Endothelial cell of umbilical vein (primary cell): Measurements from ENCODE around the gene TGFBR2. TPM values are rescaled to one million over a fixed set of nuclear protein-coding genes. Genes with fewer than 3 reads are reported as not detected.

Source experiments
- BruUV-seq: library from RNA; stranded (reverse); fragments of 400-500 nt; replicated peaks from 2 replicates; lab custom pipeline; 2021; lab: Mats Ljungman, UMichigan
- CTCF ChIA-PET: fragments of 300-600, 350-600 bp; sonication (Branson Sonifier 250); formaldehyde crosslinking; loops from one replicate; lab custom pipeline; 2021; ENCODE audit warnings: antibody characterized with exemption, inconsistent platforms; lab: Charles Lee
- POLR2A ChIA-PET: fragments of 300-600, 350-600 bp; sonication (Branson Sonifier 250); formaldehyde crosslinking; loops from one replicate; lab custom pipeline; 2021; ENCODE audit warnings: antibody characterized with exemption, inconsistent platforms; lab: Charles Lee
- DNase-seq: peaks from one replicate; pipeline ENCODE4 v3.0.0-alpha.2; 2011; ENCODE audit warnings: low read depth, low spot score
- FAIRE-seq: peaks from 2 replicates; lab custom pipeline; 2011; peaks lifted over from hg19 to GRCh38; lab: Jason Lieb, UNC
- H2AFZ ChIP-seq: 2 replicates; pipeline ENCODE4 v1.6.0; 2012; ENCODE audit warnings: low read depth, low read length, control low read depth, inconsistent platforms
- H3K27ac ChIP-seq: 2 replicates; pipeline ENCODE4 v1.5.1; 2011; ENCODE audit warnings: low read depth, mild to moderate bottlenecking, control low read depth, low read length, moderate library complexity; ENCODE audit not compliant: insufficient read depth
- H3K27me3 ChIP-seq, 2 experiments: 2 replicates each; pipeline versions ENCODE4 v1.6.0 to v1.6.1; 2011; ENCODE audit warnings: low read length in 2 of 2, mixed read lengths in 1 of 2; ENCODE audit not compliant: control insufficient read depth in 2 of 2, insufficient read depth in 2 of 2
- H3K36me3 ChIP-seq, 2 experiments: 2 replicates in 1 of 2; 3 replicates in 1 of 2; pipeline ENCODE4 v1.5.1; 2011; ENCODE audit warnings: low read length in 2 of 2, mild to moderate bottlenecking in 1 of 2, moderate library complexity in 1 of 2; ENCODE audit not compliant: control insufficient read depth in 2 of 2, insufficient read depth in 2 of 2; ENCODE audit errors: extremely low read depth in 1 of 2
- H3K4me1 ChIP-seq: 3 replicates; pipeline ENCODE4 v1.5.1; 2011; ENCODE audit warnings: mild to moderate bottlenecking, low read length; ENCODE audit not compliant: control insufficient read depth, insufficient read depth; ENCODE audit errors: extremely low read depth
- H3K4me2 ChIP-seq: 2 replicates; pipeline ENCODE4 v1.6.1; 2011; ENCODE audit warnings: low read length, control low read depth, mixed read lengths; ENCODE audit not compliant: insufficient read depth
- H3K4me3 ChIP-seq, 3 experiments: fragments of 200-600 bp in 1 of 3; sonication (generic), shearing (Covaris generic) in 1 of 3; replicated peaks in 1 of 3; 2 replicates each; pipeline ENCODE4 v1.5.1; 2011 to 2016; ENCODE audit warnings: control low read depth in 3 of 3, low read length in 3 of 3, mild to moderate bottlenecking in 2 of 3, inconsistent platforms in 1 of 3, low read depth in 1 of 3, moderate library complexity in 1 of 3; ENCODE audit not compliant: insufficient read depth in 1 of 3
- H3K79me2 ChIP-seq: 2 replicates; pipeline ENCODE4 v1.6.0; 2012; ENCODE audit warnings: low read length, inconsistent platforms; ENCODE audit not compliant: control insufficient read depth, insufficient read depth
- H3K9ac ChIP-seq: replicated peaks from 2 replicates; pipeline ENCODE3; 2011; ENCODE audit warnings: low read length, control low read depth; ENCODE audit not compliant: insufficient read depth; ENCODE audit errors: extremely low read depth
- H3K9me1 ChIP-seq: replicated peaks from 3 replicates; pipeline ENCODE4 v1.6.0; 2011; ENCODE audit warnings: mild to moderate bottlenecking, low read length; ENCODE audit not compliant: control insufficient read depth, insufficient read depth; ENCODE audit errors: extremely low read depth
- H3K9me3 ChIP-seq: replicated peaks from 2 replicates; pipeline ENCODE4 v1.5.1; 2012; ENCODE audit warnings: low read length, inconsistent platforms; ENCODE audit not compliant: control insufficient read depth, insufficient read depth
- H4K20me1 ChIP-seq: replicated peaks from 2 replicates; pipeline ENCODE3; 2011; ENCODE audit warnings: mild to moderate bottlenecking, low read length; ENCODE audit not compliant: control insufficient read depth, insufficient read depth; ENCODE audit errors: extremely low read depth
- EZH2 ChIP-seq: IDR thresholded peaks from 2 replicates; pipeline ENCODE4 v1.6.1; 2012; ENCODE audit warnings: borderline replicate concordance, low read depth, mild to moderate bottlenecking, moderate library complexity, low read length, inconsistent platforms; ENCODE audit not compliant: severe bottlenecking
- FOS ChIP-seq: IDR thresholded peaks from 2 replicates; pipeline ENCODE4 v1.6.1; 2011; ENCODE audit warnings: mild to moderate bottlenecking, low read length, moderate library complexity, borderline replicate concordance; ENCODE audit not compliant: insufficient read depth
- GATA2 ChIP-seq: IDR thresholded peaks from 2 replicates; pipeline ENCODE4 v1.7.0; 2011; ENCODE audit warnings: low read depth, mild to moderate bottlenecking, moderate library complexity, mixed read lengths, low read length; ENCODE audit not compliant: insufficient read length, insufficient read depth
- JUN ChIP-seq: IDR thresholded peaks from 2 replicates; pipeline ENCODE4 v1.6.1; 2011; ENCODE audit warnings: borderline replicate concordance, low read depth; ENCODE audit not compliant: insufficient read length, insufficient read depth
- MYC ChIP-seq: IDR thresholded peaks from one replicate; pipeline ENCODE4 v1.6.1; 2011; ENCODE audit warnings: mild to moderate bottlenecking, low read depth, low read length
- POLR2A ChIP-seq: IDR thresholded peaks from 2 replicates; pipeline ENCODE4 v1.6.1; 2012; ENCODE audit warnings: low read depth, mild to moderate bottlenecking, control low read depth, low read length
- POLR2AphosphoS5 ChIP-seq: IDR thresholded peaks from 2 replicates; pipeline ENCODE4 v1.6.1; 2012; ENCODE audit warnings: low read depth, mild to moderate bottlenecking, control low read depth, low read length, moderate library complexity; ENCODE audit not compliant: insufficient read depth
- dilution Hi-C: fragments of 300-500 bp; cut with MboI; formaldehyde crosslinking; loops from one replicate; pipeline ENCODE4 v1.15.0; 2019; ENCODE audit warnings: low sequenced_read_pairs; ENCODE audit not compliant: extremely low pct_ligation_motif_present
- intact Hi-C: fragments of 100-400 bp; cut with micrococcal nuclease; formaldehyde crosslinking; loops from one replicate; pipeline ENCODE4 v1.10.0; 2022
- polyA plus RNA-seq, 4 experiments: library from polyadenylated mRNA; depleted of rRNA in 3 of 4; stranded (reverse) in 3 of 4; unstranded in 1 of 4; fragments of >200 nt; gene quantifications; 2 replicates each; pipeline versions ENCODE4 v1.2.1 to v1.2.3, GENCODE V29; 2011 to 2012; ENCODE audit warnings: missing spikeins in 1 of 4
- total RNA-seq: library from RNA; stranded (reverse); gene quantifications from 2 replicates; pipeline ENCODE4 v1.2.3, GENCODE V29; 2021
- TF ChIP-seq, protein P1 (sequence below): IDR thresholded peaks from 2 replicates; pipeline ENCODE4 v1.6.1; 2011; ENCODE audit not compliant: insufficient read depth, insufficient read length
- TF ChIP-seq, protein P2 (sequence below), 2 donors: IDR thresholded peaks; 1 replicate in 1 of 2; 2 replicates in 1 of 2; pipeline ENCODE4 v1.5.1; 2011; ENCODE audit warnings: low read length in 2 of 2, mild to moderate bottlenecking in 2 of 2, moderate library complexity in 2 of 2, control low read depth in 1 of 2, inconsistent platforms in 1 of 2, low read depth in 1 of 2; ENCODE audit not compliant: insufficient read depth in 1 of 2; ENCODE audit errors: extremely low read depth in 1 of 2

TGFBR2 gene
- total and polyA plus RNA-seq, 2 donors (not counting 3 experiments of a cell fraction or from before 2014, with no cell fraction given), result 227 to 250 TPM

DNA sequence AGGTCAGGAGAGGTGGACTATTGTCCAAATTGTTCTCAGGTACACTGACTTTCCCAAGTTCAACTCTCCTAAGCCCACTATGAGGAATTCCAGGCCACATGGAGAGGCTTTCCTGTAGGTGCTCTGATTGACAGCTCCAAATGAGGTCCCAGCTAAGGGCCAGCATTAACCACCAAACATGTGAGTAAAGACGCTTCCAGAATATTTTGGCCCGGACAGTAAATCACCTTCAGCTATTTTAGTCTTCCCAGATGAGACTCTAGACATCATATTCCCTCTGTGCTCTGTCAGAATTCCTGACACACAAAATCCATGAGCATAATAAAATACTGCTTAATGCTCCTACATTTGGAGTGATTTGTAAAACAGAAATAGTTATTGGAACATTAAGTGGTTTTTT lies 135.5 kb downstream of the TGFBR2 start:
- no peaks in the 10 kb centered on the region for H4K20me1 ChIP-seq
- no peak overlapping the region for H2AFZ ChIP-seq
- dilution Hi-C loops (no loop called here), intact Hi-C loops (no loop called here)
- ChIA-PET POLR2A (interaction anchor here (0.7 kb wide), 1 partner anchor 695 kb away, joined by 3 read pairs; no protein-coding TSS in a partner anchor), CTCF (interaction anchor here (2.0 to 2.5 kb wide), 2 partner anchors 10 to 700 kb away, joined by 6 to 12 read pairs; no protein-coding TSS in a partner anchor)
- H3K4me1 ChIP-seq, result peaks cover under 1% of the 10 kb centered on the region
- H3K9me1 ChIP-seq, result no peaks in the 10 kb centered on the region
- no peak overlapping the region for H3K9ac ChIP-seq
- H3K36me3 ChIP-seq, result no peaks in the 10 kb centered on the region
- no peak for TF ChIP-seq POLR2A
- no peak for TF ChIP-seq EZH2
- no peak for TF ChIP-seq JUN
- TF ChIP-seq, protein P1, sequence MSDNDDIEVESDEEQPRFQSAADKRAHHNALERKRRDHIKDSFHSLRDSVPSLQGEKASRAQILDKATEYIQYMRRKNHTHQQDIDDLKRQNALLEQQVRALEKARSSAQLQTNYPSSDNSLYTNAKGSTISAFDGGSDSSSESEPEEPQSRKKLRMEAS, result no peak
- TF ChIP-seq FOS, result no peak
- TF ChIP-seq MYC, result no peak
- no peak overlapping the region for H3K4me3 ChIP-seq
- no peak for FAIRE-seq
- BruUV-seq, result no TSS peak
- H3K79me2 ChIP-seq, result no peaks in the 10 kb centered on the region
- H3K27me3 ChIP-seq, result no peaks in the 10 kb centered on the region
- no peaks in the 10 kb centered on the region for H3K9me3 ChIP-seq
- DNase-seq, result no peak
- no peak overlapping the region for H3K4me2 ChIP-seq
- no peak overlapping the region for H3K27ac ChIP-seq

DNA sequence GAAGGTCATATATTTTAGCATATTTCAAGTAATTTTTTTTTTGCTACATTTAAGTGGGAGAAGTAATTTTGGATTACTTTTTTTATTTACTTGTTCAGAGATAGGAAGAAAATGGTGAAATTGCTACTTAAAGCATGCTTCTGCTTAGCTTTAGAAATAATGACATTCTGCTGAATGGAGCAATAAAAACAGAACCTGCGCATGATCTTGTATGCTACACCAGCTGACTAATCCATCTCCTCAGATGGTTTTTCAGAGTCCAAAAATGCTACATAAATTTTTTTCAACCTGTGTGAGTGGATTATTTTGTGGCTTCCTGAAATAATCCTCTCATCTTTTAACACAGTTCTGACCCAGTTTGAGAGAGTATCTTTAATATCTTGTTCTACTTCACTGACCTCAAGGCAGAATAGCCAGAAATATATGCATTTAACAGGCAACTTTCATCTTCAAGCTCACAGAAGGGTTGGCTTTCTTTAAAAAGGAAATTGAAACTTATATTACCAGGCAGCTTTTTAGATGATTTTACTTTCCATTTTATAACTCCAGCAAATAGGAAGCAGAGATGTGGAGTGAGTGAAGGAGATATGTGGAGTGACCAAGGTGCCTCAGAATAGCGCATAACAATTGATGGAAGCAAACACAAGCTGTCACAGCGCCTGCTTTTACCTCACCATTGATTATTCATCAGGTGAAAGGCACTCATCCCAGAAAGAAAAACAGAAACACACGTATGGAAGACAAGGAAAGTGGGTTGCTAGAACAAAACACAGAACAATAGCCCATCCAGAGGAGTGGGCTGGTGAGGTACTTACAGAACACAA lies 136.6 kb downstream of the TGFBR2 start:
- POLR2A ChIA-PET, result interaction anchor here (0.7 kb wide), 1 partner anchor 696 kb away, joined by 3 read pairs; no protein-coding TSS in a partner anchor
- Histone ChIP-seq H3K4me3 (no peak overlapping the region), H3K9ac (no peak overlapping the region), H3K9me1 (no peaks in the 10 kb centered on the region), H3K27me3 (no peaks in the 10 kb centered on the region), H4K20me1 (no peaks in the 10 kb centered on the region), H3K9me3 (no peaks in the 10 kb centered on the region), H3K79me2 (no peaks in the 10 kb centered on the region), H3K4me2 (no peak overlapping the region), H3K4me1 (peaks cover 9% of the 10 kb centered on the region), H2AFZ (no peak overlapping the region), H3K36me3 (no peaks in the 10 kb centered on the region), H3K27ac (no peak overlapping the region)
- FAIRE-seq, result no peak
- dilution Hi-C loops (no loop called here), intact Hi-C loops (no loop called here)
- no peak for TF ChIP-seq JUN
- TF ChIP-seq POLR2A, result no peak
- TF ChIP-seq, protein P2, sequence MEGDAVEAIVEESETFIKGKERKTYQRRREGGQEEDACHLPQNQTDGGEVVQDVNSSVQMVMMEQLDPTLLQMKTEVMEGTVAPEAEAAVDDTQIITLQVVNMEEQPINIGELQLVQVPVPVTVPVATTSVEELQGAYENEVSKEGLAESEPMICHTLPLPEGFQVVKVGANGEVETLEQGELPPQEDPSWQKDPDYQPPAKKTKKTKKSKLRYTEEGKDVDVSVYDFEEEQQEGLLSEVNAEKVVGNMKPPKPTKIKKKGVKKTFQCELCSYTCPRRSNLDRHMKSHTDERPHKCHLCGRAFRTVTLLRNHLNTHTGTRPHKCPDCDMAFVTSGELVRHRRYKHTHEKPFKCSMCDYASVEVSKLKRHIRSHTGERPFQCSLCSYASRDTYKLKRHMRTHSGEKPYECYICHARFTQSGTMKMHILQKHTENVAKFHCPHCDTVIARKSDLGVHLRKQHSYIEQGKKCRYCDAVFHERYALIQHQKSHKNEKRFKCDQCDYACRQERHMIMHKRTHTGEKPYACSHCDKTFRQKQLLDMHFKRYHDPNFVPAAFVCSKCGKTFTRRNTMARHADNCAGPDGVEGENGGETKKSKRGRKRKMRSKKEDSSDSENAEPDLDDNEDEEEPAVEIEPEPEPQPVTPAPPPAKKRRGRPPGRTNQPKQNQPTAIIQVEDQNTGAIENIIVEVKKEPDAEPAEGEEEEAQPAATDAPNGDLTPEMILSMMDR (IDR thresholded peaks at IDR 0.05; ENCODE audit: extremely low read depth in 1 of 2, insufficient read depth in 1 of 2, low read depth in 1 of 2, low read length in 2 of 2), result no peak
- TF ChIP-seq GATA2, result no peak
- no peak for TF ChIP-seq EZH2
- no peak for TF ChIP-seq MYC
- TF ChIP-seq POLR2AphosphoS5, result no peak
- TF ChIP-seq, protein P1, result no peak
- no peak for TF ChIP-seq FOS
- no peak for DNase-seq
- CTCF ChIA-PET, result interaction anchor here (0.8 to 2.7 kb wide), 8 partner anchors 9 to 701 kb away, joined by 3 to 12 read pairs (median 5); no protein-coding TSS in a partner anchor
- no TSS peak for BruUV-seq
